ENCODE data around the gene TRABD2B. TPM values are rescaled to one million over a fixed set of nuclear protein-coding genes. Genes with fewer than 3 reads are reported as not detected.
"Not testable (repeated sequence)": the region's sequence is repeated elsewhere in the genome, so short reads cannot be mapped to it uniquely, and the experiment has no call there.

The TRABD2B gene
- total RNA-seq, 1 experiment from 2014 or later, result not detected

- DNase-seq (ENCODE audit: low read depth), result no peak
Measured at GRCh38 chr1:47967864-47968555, 29.2 kb downstream of the TRABD2B start.

DNA sequence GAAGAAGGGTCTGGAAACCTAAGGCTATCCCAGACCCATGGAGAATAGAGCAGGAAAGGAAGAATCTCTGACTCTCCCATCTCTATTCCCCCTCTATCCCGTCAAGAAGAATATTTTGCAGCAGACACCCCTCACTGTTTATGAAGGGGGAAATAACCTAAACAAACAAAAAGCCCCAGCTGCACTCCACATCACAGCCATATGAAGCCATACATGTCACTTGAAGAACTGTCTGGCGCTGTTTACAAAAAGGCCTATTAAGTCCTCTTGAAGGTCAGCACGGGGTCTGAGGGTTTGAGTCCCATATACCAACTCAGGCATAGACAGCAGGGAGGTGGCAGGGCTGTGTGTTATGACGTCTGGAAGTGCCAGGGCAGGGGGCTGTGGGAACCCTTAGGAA is 31.4 kb downstream of the TRABD2B start:
- DNase-seq (ENCODE audit: low read depth), result no peak

- no peak for DNase-seq (ENCODE audit: low read depth)
Measured at GRCh38 chr1:47964636-47965035, 32.5 kb downstream of the TRABD2B start.

DNA sequence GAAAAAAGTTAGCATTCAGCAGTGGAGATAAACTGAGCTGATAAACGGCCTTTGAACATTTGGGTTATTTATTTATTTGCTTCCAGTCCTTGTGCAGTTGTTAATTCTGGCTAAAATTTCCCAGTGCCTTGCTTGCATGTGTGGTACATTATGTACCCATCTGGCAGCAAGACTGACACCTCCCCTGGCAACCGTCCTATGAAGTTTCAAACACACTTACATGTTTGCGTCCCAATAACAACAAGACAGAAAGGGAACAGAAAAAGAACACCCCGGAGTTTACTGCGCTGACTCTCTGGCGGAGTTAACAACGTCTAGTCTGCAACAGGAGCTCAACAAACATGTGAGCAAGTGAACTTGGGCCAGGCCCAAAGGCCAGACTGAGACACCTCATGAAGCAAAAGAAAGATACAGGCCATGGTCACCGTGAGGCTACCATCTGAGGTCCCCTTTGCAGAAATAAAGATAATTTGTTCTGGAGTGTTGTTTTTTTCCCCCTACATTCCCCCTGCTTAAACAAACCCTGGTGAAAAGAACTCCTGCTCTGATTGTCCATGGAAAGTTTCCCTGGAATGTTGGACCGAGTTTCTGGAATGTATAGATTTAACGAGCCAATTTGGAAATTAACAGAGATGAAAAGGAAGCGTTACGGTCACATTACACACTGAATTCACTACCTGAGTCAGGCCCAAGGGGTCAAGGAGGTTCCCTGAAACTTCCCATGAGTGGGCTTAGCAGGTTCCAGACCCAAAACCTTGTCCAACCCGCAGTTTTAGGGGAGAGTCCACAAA is 33.4 kb downstream of the TRABD2B start:
- DNase-seq (ENCODE audit: low read depth), result no peak

DNA sequence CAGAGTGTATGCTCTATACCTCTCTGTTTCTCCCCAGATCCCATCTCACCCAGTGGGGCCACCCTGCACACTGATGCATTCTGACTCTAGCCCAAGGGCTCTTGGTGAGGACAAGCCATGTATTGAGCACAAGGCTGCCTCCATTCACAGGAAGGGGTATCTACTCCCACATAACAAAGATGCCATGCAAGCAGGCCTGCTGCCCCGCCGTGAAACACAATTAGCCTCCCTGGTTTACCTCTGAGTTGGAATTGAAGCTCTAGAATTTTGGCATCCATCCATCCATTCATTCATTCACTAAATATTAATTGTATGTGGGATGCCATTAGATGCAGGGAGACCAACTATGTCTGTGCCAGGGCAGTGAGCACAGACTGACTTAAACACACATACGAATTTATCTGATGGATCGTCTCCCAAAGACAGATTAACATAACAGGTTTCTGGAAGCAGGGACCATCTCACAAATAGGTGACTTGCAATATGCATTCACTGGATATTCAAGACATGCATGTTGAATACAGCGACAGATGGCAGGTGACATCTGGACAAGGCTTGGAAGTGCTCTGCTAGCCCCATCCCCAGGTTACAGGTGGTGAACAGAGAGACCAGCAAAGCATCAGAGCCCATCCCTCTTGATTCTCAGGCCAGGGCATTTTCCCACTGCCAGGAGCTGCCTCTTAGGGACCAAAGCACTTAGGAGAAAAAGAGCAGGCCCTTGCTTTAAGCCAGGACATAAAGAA is 34.3 kb downstream of the TRABD2B start:
- no peak for DNase-seq (ENCODE audit: low read depth)

DNA sequence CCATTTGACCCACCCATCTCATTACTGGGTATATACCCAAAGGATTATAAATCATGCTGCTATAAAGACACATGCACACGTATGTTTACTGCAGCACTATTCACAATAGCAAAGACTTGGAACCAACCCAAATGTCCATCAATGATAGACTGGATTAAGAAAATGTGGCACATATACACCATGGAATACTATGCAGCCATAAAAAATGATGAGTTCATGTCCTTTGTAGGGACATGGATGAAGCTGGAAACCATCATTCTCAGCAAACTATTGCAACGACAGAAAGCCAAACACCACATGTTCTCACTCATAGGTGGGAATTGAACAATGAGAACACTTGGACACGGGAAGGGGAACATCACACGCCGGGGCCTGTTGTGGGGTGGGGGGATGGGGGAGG is 35.4 kb downstream of the TRABD2B start:
- DNase-seq (ENCODE audit: low read depth), result not testable (repeated sequence)

GRCh38 chr1:47956491-47956890 is 40.7 kb downstream of the TRABD2B start:
- DNase-seq (ENCODE audit: low read depth), result not testable (repeated sequence)

DNA sequence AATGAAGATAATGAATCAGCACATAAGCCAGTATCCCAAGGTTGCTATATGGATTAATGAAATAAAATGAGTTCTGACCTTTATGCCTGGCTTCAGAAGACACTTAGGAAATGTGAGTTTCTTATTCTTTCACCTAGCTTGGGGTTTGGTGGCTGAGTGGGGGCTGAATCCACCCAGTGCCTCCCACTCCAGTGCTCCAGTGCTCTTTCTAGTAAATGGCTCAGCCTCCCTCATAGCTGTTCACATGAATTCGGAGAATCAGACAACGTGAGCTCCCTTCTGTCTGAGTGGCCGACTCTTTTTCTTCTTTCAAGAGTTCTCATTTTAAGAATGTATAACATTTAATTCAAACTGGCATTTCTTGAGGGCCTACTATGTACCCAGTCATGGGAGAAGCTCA is 43.5 kb downstream of the TRABD2B start:
- no peak for DNase-seq (ENCODE audit: low read depth)

GRCh38 chr1:47951545-47952235 is 45.5 kb downstream of the TRABD2B start:
- DNase-seq (ENCODE audit: low read depth), result no peak

DNA sequence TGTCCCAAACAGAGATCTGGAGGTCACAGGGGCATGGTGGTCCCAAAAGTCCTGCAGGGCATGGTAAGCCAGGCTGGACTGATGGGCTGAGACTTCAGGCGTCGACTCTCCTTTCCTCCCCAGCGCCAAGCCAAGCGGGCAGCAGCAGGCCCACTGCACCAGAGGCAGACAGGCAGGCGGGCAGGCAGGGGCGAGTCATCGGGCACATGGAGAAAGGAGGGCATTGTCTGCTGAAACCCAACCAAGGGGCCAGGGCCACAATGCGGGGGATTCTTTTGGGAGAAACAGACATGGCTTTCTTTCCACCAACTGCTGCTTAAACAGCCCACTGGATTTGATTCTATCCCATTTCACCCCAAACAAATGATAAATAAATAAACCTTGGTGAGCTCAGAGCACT is 46.2 kb downstream of the TRABD2B start:
- DNase-seq (ENCODE audit: low read depth), result peak; percentile 42

DNA sequence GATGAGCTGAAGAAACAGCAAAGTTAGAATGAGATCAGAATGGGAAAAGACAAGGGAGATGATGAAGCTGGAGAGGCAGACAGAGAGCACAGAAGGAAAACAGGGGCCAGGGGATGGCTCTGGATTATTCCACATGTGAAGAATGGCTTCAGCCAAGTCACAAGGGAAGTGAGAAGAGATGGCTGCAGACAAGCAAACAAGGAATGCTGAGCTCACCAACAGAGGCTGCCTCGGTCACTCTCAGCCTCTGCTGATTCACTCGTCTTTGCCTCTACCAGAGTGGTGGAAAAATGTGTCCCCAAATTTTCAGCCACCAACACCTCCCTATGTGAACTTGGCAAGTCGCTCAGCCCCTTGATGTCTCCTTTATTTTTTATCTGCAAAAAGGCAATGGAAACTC is 46.7 kb downstream of the TRABD2B start:
- DNase-seq (ENCODE audit: low read depth), result no peak

- DNase-seq (ENCODE audit: low read depth), result no peak
Measured at GRCh38 chr1:47948126-47948525, 49.1 kb downstream of the TRABD2B start.

- DNase-seq (ENCODE audit: low read depth), result no peak
Measured at GRCh38 chr1:47947531-47947930, 49.7 kb downstream of the TRABD2B start.

- no peak for DNase-seq (ENCODE audit: low read depth)
Measured at GRCh38 chr1:47944561-47944960, 52.6 kb downstream of the TRABD2B start.

- DNase-seq (ENCODE audit: low read depth), result no peak
Measured at GRCh38 chr1:47942240-47942629, 55.0 kb downstream of the TRABD2B start.

DNA sequence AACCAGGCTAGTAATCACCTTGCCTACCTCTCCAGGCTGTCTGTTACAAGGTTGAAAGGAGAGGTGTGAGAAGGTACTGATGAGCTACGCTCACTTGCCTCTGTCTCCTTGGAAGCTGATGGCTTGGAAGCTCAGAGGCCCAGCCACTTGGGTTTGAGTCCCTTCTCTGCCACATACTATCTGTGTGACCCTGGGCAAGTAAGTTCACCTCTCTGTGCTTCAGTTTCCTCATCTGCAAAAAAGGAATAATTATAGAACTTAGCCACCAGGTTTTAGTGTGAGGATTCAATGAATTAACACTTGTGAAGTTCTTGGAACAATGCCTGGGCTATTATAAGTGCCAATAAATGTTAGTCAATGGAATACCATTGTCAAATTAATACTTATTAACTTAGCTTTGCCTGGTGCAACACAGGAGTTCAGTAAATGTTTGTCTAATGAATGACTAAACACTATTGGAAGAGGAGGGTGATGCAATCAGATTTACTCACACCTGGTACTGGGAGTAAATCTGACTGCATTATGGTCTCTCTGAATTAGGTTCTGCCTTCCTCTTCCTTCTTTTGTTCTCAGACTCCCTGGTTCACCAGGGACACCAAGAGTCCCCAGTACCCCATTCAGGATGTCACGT is 55.5 kb downstream of the TRABD2B start:
- no peak for DNase-seq (ENCODE audit: low read depth)

DNA sequence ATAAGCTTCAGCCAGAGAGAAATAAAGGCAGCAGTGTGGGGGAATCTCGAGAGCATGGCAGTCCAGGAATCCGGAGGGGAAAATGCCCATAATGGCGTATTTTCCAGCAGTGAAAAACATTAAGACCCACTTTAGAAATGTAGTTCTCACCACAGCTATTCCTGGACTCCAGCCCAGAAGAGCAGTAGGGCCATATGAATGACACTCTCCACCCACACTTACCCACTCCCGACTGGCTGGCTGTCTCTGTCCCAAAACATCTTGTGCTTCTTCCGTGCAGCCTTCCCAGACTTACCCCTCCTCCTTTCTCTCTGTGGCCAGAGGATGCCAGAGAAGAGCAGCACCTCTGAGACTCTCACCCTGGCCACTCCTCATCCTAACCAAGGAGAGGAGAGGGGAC is 56.4 kb downstream of the TRABD2B start:
- peak; percentile 34 for DNase-seq (ENCODE audit: low read depth)

DNA sequence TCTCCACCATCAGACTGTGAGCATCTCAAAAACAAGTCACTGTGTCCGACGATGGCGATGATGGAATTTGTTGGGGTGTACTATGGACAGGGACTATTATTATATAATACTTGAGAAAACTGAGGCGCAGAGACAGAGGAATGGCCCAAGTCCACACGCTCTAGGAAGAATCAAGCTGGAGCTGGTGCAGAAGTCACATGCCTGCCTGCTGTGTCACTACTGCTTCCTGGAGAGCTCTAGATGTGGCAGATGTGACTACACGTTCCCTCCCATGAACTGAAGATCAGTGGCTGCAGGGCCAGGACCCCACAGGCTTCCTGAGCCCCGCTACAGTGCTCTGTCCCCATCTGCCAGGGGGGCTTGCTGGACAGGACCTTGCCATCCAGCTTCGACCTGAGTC is 56.9 kb downstream of the TRABD2B start:
- no peak for DNase-seq (ENCODE audit: low read depth)

DNA sequence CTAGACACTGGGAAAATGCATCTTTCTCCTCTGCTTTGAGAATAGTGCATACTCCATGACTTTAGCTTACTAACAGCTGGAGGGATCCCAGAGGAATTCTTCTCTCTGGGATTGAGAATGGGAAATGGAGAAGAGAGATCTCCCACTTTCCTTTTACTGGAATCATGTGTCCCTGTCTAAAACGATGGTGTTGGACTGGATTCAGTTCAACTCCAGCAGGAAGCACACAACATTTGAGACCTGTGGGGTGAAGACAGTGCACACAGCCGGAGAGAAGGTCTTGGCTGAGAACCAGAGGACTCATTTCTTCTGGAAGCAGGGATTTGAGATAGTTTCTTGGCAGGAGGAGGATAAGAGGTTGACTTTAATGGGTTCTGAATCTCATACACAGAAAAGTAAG is 58.7 kb downstream of the TRABD2B start:
- DNase-seq (ENCODE audit: low read depth), result no peak

DNA sequence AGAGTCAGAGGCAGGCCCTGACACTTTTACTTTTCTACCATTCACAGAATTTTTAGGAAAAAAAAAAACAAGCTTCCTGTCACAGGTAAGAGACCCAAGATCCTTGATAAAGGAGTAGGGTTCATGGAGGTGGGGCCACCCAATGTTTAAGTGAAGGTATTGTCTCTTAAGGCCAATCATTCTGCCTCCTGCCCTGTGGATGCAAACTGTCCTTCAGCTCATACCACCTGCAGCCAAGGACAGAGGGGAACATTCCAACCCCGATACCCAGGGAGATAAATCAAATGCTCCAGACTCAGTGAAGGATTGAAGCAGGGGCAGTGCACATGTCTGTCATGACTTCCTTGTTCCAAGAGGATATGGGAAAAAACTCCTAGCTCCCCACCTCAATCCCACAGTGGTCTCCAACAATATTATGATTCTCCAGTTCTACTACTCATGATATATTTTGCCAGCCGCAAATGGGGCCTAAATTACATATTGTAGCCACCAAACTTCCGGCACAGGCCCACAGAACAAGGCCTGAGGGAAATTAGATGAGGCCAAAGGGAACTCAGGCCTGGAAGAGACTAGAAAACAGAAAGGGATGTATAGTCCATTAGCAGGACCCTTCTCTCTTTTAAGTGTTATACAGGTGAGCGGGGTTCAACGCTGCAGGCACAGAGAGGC is 59.5 kb downstream of the TRABD2B start:
- DNase-seq (ENCODE audit: low read depth), result no peak

- no peak for DNase-seq (ENCODE audit: low read depth)
Measured at GRCh38 chr1:47936916-47937551, 60.2 kb downstream of the TRABD2B start.
